SK-N-SH treated with all-trans-retinoic acid at 6 μM for 48 hours (cell line): ENCODE measurements around the gene MCM8.

ENCODE experiments used
- CSDC2 ChIP-seq: fragments of 250-450 bp; sonication (Bioruptor Pico); IDR thresholded peaks from 2 replicates; pipeline ENCODE4 v1.5.0; 2020; ENCODE audit warnings: mild to moderate bottlenecking, moderate library complexity
- ISL1 ChIP-seq: fragments of 250-450 bp; sonication (Bioruptor Pico); IDR thresholded peaks from 2 replicates; pipeline ENCODE4 v2.1.2; 2022; ENCODE audit warnings: mild to moderate bottlenecking, moderate library complexity
- OSR1 ChIP-seq: fragments of 250-450 bp; sonication (Bioruptor Pico); IDR thresholded peaks from 2 replicates; pipeline ENCODE4 v1.8.0; 2022; ENCODE audit warnings: moderate library complexity, mild to moderate bottlenecking, inconsistent platforms
- POU6F1 ChIP-seq: fragments of 250-450 bp; sonication (Bioruptor Pico); IDR thresholded peaks from 2 replicates; pipeline ENCODE4 v1.8.0; 2021; ENCODE audit warnings: low read depth, mild to moderate bottlenecking, moderate library complexity, borderline replicate concordance
- PPARA ChIP-seq: fragments of 250-450 bp; sonication (Bioruptor Pico); IDR thresholded peaks from 2 replicates; pipeline ENCODE4 v1.5.0; 2020; ENCODE audit warnings: mild to moderate bottlenecking, borderline replicate concordance
- RARB ChIP-seq: fragments of 250-450 bp; sonication (Bioruptor Pico); IDR thresholded peaks from 2 replicates; pipeline ENCODE4 v1.8.0; 2021; ENCODE audit warnings: mild to moderate bottlenecking, moderate library complexity
- SNAI2 ChIP-seq: fragments of 250-450 bp; sonication (Bioruptor Pico); IDR thresholded peaks from 2 replicates; pipeline ENCODE4 v1.5.0; 2020; ENCODE audit warnings: mild to moderate bottlenecking, moderate library complexity
- TOX ChIP-seq: fragments of 250-450 bp; sonication (Bioruptor Pico); IDR thresholded peaks from 2 replicates; pipeline ENCODE4 v1.8.0; 2021; ENCODE audit warnings: mild to moderate bottlenecking, moderate library complexity, borderline replicate concordance
- TSHZ2 ChIP-seq: fragments of 250-450 bp; sonication (Bioruptor Pico); IDR thresholded peaks from 2 replicates; pipeline ENCODE4 v1.5.0; 2020; ENCODE audit warnings: mild to moderate bottlenecking, moderate library complexity
- ZFP3 ChIP-seq: fragments of 250-450 bp; sonication (Bioruptor Pico); IDR thresholded peaks from 2 replicates; pipeline ENCODE4 v1.5.0; 2020; ENCODE audit warnings: mild to moderate bottlenecking, moderate library complexity
- ZFP30 ChIP-seq: fragments of 450-650 bp; formaldehyde crosslinking; IDR thresholded peaks from 2 replicates; pipeline ENCODE4 v1.5.0; 2022; ENCODE audit warnings: mild to moderate bottlenecking, moderate library complexity
- ZNF8 ChIP-seq: fragments of 450-650 bp; formaldehyde crosslinking; IDR thresholded peaks from 2 replicates; pipeline ENCODE4 v1.5.0; 2020; ENCODE audit warnings: mild to moderate bottlenecking, moderate library complexity
- TF ChIP-seq, protein P1 (sequence below): fragments of 250-450 bp; sonication (Bioruptor Pico); IDR thresholded peaks from 2 replicates; pipeline ENCODE4 v1.5.1; 2021; ENCODE audit warnings: mild to moderate bottlenecking, moderate library complexity
- TF ChIP-seq, protein P2 (sequence below): fragments of 250-450 bp; sonication (Bioruptor Pico); IDR thresholded peaks from 2 replicates; pipeline ENCODE4 v1.8.0; 2020; ENCODE audit warnings: mild to moderate bottlenecking, moderate library complexity, borderline replicate concordance

DNA sequence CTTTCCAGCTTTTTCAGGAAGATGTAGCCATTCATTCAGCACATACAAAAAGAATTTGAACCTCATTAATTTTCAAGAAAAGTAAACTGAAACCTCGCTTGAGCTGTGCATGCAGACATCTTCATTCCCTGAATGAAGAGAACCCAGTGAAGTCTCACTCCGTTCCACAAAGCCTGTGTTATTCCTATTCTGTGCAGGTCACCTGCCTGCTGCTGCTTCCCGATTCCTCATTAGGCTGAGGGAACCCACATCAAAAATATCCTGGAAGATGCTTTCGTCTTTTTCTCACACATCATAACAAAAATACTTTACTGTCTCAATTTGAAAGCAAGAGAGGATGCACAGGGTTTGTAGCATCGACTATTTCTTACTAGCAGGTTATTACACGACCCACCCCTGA lies 40.3 kb upstream of the MCM8 start:
- TF ChIP-seq RARB (CRISPR knock-in tag) (no peak), PPARA (no peak), CSDC2 (CRISPR knock-in tag) (no peak), TSHZ2 (CRISPR knock-in tag) (no peak), TOX (CRISPR knock-in tag) (no peak), ZFP3 (CRISPR knock-in tag) (no peak), SNAI2 (CRISPR knock-in tag) (no peak), OSR1 (no peak), ZFP30 (CRISPR knock-in tag) (no peak), ISL1 (CRISPR knock-in tag) (no peak), POU6F1 (no peak), ZNF8 (CRISPR knock-in tag) (no peak)
- TF ChIP-seq, protein P1, sequence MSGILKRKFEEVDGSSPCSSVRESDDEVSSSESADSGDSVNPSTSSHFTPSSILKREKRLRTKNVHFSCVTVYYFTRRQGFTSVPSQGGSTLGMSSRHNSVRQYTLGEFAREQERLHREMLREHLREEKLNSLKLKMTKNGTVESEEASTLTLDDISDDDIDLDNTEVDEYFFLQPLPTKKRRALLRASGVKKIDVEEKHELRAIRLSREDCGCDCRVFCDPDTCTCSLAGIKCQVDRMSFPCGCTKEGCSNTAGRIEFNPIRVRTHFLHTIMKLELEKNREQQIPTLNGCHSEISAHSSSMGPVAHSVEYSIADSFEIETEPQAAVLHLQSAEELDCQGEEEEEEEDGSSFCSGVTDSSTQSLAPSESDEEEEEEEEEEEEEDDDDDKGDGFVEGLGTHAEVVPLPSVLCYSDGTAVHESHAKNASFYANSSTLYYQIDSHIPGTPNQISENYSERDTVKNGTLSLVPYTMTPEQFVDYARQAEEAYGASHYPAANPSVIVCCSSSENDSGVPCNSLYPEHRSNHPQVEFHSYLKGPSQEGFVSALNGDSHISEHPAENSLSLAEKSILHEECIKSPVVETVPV (CRISPR knock-in tag) = no peak
- TF ChIP-seq, protein P2, sequence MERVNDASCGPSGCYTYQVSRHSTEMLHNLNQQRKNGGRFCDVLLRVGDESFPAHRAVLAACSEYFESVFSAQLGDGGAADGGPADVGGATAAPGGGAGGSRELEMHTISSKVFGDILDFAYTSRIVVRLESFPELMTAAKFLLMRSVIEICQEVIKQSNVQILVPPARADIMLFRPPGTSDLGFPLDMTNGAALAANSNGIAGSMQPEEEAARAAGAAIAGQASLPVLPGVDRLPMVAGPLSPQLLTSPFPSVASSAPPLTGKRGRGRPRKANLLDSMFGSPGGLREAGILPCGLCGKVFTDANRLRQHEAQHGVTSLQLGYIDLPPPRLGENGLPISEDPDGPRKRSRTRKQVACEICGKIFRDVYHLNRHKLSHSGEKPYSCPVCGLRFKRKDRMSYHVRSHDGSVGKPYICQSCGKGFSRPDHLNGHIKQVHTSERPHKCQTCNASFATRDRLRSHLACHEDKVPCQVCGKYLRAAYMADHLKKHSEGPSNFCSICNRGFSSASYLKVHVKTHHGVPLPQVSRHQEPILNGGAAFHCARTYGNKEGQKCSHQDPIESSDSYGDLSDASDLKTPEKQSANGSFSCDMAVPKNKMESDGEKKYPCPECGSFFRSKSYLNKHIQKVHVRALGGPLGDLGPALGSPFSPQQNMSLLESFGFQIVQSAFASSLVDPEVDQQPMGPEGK (CRISPR knock-in tag) = no peak
